GM12878 (cell line): ENCODE measurements around the gene FCER2. TPM values are rescaled to one million over a fixed set of nuclear protein-coding genes. Genes with fewer than 3 reads are reported as not detected.

ENCODE experiments used
- CBX3 ChIP-seq: fragments of 200-600 bp; sonication (generic); IDR thresholded peaks from 2 replicates; pipeline ENCODE4 v1.6.1; 2016; ENCODE audit warnings: low read depth, borderline replicate concordance
- EP300 ChIP-seq, 2 experiments: fragments of 150-350 bp in 1 of 2; IDR thresholded peaks; 2 replicates each; pipeline ENCODE4 v1.6.1; 2011 to 2012; ENCODE audit warnings: low read depth in 2 of 2, low read length in 2 of 2, borderline replicate concordance in 1 of 2, improper control_type of control experiment in 1 of 2, inconsistent platforms in 1 of 2; ENCODE audit not compliant: control insufficient read depth in 1 of 2
- FOXM1 ChIP-seq: IDR thresholded peaks from 2 replicates; pipeline ENCODE4 v1.6.1; 2012; ENCODE audit warnings: low read depth, mild to moderate bottlenecking, inconsistent platforms, low read length, moderate library complexity
- HCFC1 ChIP-seq: fragments of 150-350 bp; IDR thresholded peaks from 2 replicates; pipeline ENCODE4 v1.6.1; 2014; ENCODE audit warnings: low read length
- HDAC2 ChIP-seq: fragments of 200-600 bp; sonication (generic); IDR thresholded peaks from 2 replicates; pipeline ENCODE4 v1.6.1; 2017
- IKZF1 ChIP-seq: fragments of 450-650 bp; conservative IDR thresholded peaks from 2 replicates; pipeline ENCODE4 v1.6.1; 2017; ENCODE audit warnings: antibody characterized with exemption, mild to moderate bottlenecking
- KDM1A ChIP-seq: fragments of 200-600 bp; sonication (generic); IDR thresholded peaks from 2 replicates; pipeline ENCODE4 v1.6.1; 2016; ENCODE audit warnings: borderline replicate concordance
- MTA3 ChIP-seq: IDR thresholded peaks from 2 replicates; pipeline ENCODE4 v1.6.1; 2012; ENCODE audit warnings: low read length, inconsistent platforms, borderline replicate concordance
- MXI1 ChIP-seq: fragments of 150-350 bp; IDR thresholded peaks from 2 replicates; pipeline ENCODE4 v1.6.1; 2011; ENCODE audit warnings: low read depth, mild to moderate bottlenecking, inconsistent platforms, low read length, improper control_type of control experiment
- NBN ChIP-seq: fragments of 450-650 bp; IDR thresholded peaks from 2 replicates; pipeline ENCODE4 v1.6.1; 2016
- NFYA ChIP-seq: IDR thresholded peaks from 2 replicates; pipeline ENCODE4 v1.6.1; 2011; ENCODE audit warnings: low read depth, mild to moderate bottlenecking, low read length, improper control_type of control experiment, borderline replicate concordance
- NFYB ChIP-seq: IDR thresholded peaks from 2 replicates; pipeline ENCODE4 v1.6.1; 2011; ENCODE audit warnings: low read depth, mild to moderate bottlenecking, low read length, improper control_type of control experiment, moderate library complexity; ENCODE audit not compliant: insufficient read depth
- POLR2AphosphoS2 ChIP-seq: IDR thresholded peaks from 2 replicates; pipeline ENCODE4 v1.6.1; 2011; ENCODE audit warnings: low read depth, mild to moderate bottlenecking, low read length, improper control_type of control experiment, moderate library complexity
- SMAD1 ChIP-seq: fragments of 450-650 bp; IDR thresholded peaks from 2 replicates; pipeline ENCODE4 v1.6.1; 2018; ENCODE audit warnings: mild to moderate bottlenecking, low read depth; ENCODE audit not compliant: partially characterized antibody
- SMAD5 ChIP-seq: IDR thresholded peaks from 2 replicates; pipeline ENCODE4 v1.6.1; 2016; ENCODE audit warnings: antibody characterized with exemption, low read depth
- SREBF1 ChIP-seq: IDR thresholded peaks from 2 replicates; pipeline ENCODE4 v1.6.1; 2012; ENCODE audit warnings: mild to moderate bottlenecking, low read length
- TAF1 ChIP-seq: IDR thresholded peaks from 2 replicates; pipeline ENCODE4 v1.6.1; 2011; ENCODE audit warnings: mild to moderate bottlenecking, low read depth, low read length, borderline replicate concordance
- TCF7 ChIP-seq: IDR thresholded peaks from 2 replicates; pipeline ENCODE4 v1.6.1; 2014; ENCODE audit warnings: antibody characterized with exemption, borderline replicate concordance
- polyA plus RNA-seq, 11 experiments: library from polyadenylated mRNA; depleted of rRNA in 4 of 11; unstranded in 6 of 11; stranded (reverse) in 5 of 11; fragments of >200 nt; fragmentation: Nextera tagmentation in 4 of 11; fragmentation: Illumina TruSeq in 1 of 11; extraction: Ambion mirVana in 4 of 11; extraction: Trizol in 1 of 11; gene quantifications; 1 replicate in 1 of 11; 2 replicates in 10 of 11; pipeline versions ENCODE4 v1.2.1 to v1.2.3, GENCODE V29; 2011 to 2016; ENCODE audit warnings: inconsistent platforms in 2 of 11, missing spikeins in 2 of 11, low read depth in 1 of 11
- total RNA-seq, 4 experiments: library from RNA; depleted of rRNA in 3 of 4; stranded (reverse); fragments of >200 nt in 3 of 4; fragmentation: Illumina TruSeq in 1 of 4; extraction: Trizol in 1 of 4; gene quantifications; 2 replicates each; pipeline versions ENCODE4 v1.2.1 to v1.2.3, GENCODE V29; 2013 to 2021
- TF ChIP-seq, protein P1 (sequence below): fragments of 150-350 bp; IDR thresholded peaks from 2 replicates; pipeline ENCODE4 v1.6.1; 2014; ENCODE audit warnings: mild to moderate bottlenecking, low read depth, low read length
- TF ChIP-seq, protein P2 (sequence below): fragments of 450-650 bp; IDR thresholded peaks from 2 replicates; pipeline ENCODE4 v1.6.1; 2017; ENCODE audit warnings: low read depth, mild to moderate bottlenecking, moderate library complexity
- TF ChIP-seq, protein P3 (sequence below): IDR thresholded peaks from 2 replicates; pipeline ENCODE4 v1.6.1; 2011; ENCODE audit warnings: borderline replicate concordance, low read depth, mild to moderate bottlenecking, moderate library complexity, mixed read lengths, low read length; ENCODE audit not compliant: insufficient read depth; ENCODE audit errors: extremely low read length
- TF ChIP-seq, protein P4 (sequence below): IDR thresholded peaks from 2 replicates; pipeline ENCODE4 v1.6.1; 2011; ENCODE audit warnings: low read depth, mild to moderate bottlenecking, low read length, moderate library complexity, borderline replicate concordance; ENCODE audit errors: extremely low read depth
- TF ChIP-seq, protein P5 (sequence below): fragments of 450-650 bp; IDR thresholded peaks from 2 replicates; pipeline ENCODE4 v1.6.1; 2016; ENCODE audit warnings: mild to moderate bottlenecking
- TF ChIP-seq, protein P6 (sequence below): IDR thresholded peaks from 2 replicates; pipeline ENCODE4 v1.6.1; 2012; ENCODE audit warnings: low read depth, low read length, improper control_type of control experiment

The FCER2 gene
- total and polyA plus RNA-seq, 10 of the 15 experiments (the other 5 are each of a cell fraction or from before 2014, with no cell fraction given) = 44.0 to 424 (median 241) TPM

DNA sequence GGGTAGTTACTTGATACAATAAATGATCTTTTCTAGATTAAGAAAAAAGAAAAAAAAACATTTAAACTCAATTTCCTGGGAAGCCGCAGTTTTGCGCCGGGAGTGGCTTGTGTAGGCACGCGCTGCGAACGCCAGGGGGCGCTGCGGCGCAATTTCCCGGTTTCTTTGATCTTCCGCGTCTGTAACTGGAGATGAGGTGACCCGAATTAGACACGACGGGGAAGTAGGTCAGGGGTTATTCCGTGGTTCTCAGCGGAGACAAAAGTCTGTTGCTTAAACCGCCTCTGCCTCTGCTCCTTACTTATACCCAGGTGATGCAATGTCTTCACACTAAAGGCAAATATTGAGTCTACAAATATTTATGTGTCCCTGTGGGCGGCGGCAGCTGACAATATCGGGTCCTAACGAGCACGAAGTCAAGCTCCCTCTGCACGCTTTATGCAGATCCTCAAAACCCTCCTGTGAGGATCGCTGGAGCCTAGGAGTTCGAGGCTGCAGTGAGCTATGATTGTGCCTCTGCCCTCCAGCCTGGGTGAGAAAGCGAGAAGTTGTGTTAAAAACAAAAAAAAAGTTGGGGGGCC, 49.8 kb downstream of the FCER2 start (continued):
- TF ChIP-seq, protein P1, sequence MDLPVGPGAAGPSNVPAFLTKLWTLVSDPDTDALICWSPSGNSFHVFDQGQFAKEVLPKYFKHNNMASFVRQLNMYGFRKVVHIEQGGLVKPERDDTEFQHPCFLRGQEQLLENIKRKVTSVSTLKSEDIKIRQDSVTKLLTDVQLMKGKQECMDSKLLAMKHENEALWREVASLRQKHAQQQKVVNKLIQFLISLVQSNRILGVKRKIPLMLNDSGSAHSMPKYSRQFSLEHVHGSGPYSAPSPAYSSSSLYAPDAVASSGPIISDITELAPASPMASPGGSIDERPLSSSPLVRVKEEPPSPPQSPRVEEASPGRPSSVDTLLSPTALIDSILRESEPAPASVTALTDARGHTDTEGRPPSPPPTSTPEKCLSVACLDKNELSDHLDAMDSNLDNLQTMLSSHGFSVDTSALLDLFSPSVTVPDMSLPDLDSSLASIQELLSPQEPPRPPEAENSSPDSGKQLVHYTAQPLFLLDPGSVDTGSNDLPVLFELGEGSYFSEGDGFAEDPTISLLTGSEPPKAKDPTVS = no peak
- TF ChIP-seq, protein P2, sequence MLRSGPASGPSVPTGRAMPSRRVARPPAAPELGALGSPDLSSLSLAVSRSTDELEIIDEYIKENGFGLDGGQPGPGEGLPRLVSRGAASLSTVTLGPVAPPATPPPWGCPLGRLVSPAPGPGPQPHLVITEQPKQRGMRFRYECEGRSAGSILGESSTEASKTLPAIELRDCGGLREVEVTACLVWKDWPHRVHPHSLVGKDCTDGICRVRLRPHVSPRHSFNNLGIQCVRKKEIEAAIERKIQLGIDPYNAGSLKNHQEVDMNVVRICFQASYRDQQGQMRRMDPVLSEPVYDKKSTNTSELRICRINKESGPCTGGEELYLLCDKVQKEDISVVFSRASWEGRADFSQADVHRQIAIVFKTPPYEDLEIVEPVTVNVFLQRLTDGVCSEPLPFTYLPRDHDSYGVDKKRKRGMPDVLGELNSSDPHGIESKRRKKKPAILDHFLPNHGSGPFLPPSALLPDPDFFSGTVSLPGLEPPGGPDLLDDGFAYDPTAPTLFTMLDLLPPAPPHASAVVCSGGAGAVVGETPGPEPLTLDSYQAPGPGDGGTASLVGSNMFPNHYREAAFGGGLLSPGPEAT = no peak
- TF ChIP-seq KDM1A = no peak
- no peak for TF ChIP-seq NFYA
- no peak for TF ChIP-seq HDAC2
- TF ChIP-seq HCFC1 = 0 out of 2 replicates have a peak, but pooled peaks have one; percentile 24
- TF ChIP-seq, protein P3, sequence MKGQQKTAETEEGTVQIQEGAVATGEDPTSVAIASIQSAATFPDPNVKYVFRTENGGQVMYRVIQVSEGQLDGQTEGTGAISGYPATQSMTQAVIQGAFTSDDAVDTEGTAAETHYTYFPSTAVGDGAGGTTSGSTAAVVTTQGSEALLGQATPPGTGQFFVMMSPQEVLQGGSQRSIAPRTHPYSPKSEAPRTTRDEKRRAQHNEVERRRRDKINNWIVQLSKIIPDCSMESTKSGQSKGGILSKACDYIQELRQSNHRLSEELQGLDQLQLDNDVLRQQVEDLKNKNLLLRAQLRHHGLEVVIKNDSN = no peak
- peak; percentile 76 for TF ChIP-seq IKZF1
- no peak for TF ChIP-seq MTA3
- no peak for TF ChIP-seq CBX3
- no peak for TF ChIP-seq SMAD5
- TF ChIP-seq, protein P4, sequence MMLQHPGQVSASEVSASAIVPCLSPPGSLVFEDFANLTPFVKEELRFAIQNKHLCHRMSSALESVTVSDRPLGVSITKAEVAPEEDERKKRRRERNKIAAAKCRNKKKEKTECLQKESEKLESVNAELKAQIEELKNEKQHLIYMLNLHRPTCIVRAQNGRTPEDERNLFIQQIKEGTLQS = 0 out of 2 replicates have a peak, but pooled peaks have one; percentile 23
- TF ChIP-seq, protein P5, sequence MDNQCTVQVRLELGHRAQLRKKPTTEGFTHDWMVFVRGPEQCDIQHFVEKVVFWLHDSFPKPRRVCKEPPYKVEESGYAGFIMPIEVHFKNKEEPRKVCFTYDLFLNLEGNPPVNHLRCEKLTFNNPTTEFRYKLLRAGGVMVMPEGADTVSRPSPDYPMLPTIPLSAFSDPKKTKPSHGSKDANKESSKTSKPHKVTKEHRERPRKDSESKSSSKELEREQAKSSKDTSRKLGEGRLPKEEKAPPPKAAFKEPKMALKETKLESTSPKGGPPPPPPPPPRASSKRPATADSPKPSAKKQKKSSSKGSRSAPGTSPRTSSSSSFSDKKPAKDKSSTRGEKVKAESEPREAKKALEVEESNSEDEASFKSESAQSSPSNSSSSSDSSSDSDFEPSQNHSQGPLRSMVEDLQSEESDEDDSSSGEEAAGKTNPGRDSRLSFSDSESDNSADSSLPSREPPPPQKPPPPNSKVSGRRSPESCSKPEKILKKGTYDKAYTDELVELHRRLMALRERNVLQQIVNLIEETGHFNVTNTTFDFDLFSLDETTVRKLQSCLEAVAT = no peak
- TF ChIP-seq SREBF1 = no peak
- no peak for TF ChIP-seq POLR2AphosphoS2
- TF ChIP-seq NFYB = no peak
- TF ChIP-seq FOXM1 = peak; percentile 67
- TF ChIP-seq MXI1 = 0 out of 2 replicates have a peak, but pooled peaks have one; percentile 10
- peak; percentile 99 for TF ChIP-seq TCF7
- 0 out of 2 replicates have a peak, but pooled peaks have one; percentile 48 for TF ChIP-seq NBN
- TF ChIP-seq EP300 (IDR thresholded peaks at IDR 0.05; ENCODE audit: borderline replicate concordance in 1 of 2, control insufficient read depth in 1 of 2, low read depth in 2 of 2, low read length in 2 of 2) = no peak
- no peak for TF ChIP-seq TAF1
- TF ChIP-seq SMAD1 = no peak
- TF ChIP-seq, protein P6, sequence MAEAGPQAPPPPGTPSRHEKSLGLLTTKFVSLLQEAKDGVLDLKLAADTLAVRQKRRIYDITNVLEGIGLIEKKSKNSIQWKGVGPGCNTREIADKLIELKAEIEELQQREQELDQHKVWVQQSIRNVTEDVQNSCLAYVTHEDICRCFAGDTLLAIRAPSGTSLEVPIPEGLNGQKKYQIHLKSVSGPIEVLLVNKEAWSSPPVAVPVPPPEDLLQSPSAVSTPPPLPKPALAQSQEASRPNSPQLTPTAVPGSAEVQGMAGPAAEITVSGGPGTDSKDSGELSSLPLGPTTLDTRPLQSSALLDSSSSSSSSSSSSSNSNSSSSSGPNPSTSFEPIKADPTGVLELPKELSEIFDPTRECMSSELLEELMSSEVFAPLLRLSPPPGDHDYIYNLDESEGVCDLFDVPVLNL = no peak
